GM19193 (cell line): Measurements from ENCODE around the gene GABRB1.

Experiments used
- POLR2A ChIP-seq: IDR thresholded peaks from 4 replicates; pipeline ENCODE4 v1.6.1; 2011; ENCODE audit not compliant: insufficient read depth, insufficient read length; ENCODE audit errors: extremely low read depth

GABRB1 gene

GRCh38 chr4:47071901-47072341 lies 40.6 kb downstream of the GABRB1 start:
- TF ChIP-seq POLR2A, result no peak

GRCh38 chr4:47073647-47074046 lies 42.3 kb downstream of the GABRB1 start:
- TF ChIP-seq POLR2A, result no peak

GRCh38 chr4:47074816-47075215 lies 43.4 kb downstream of the GABRB1 start:
- TF ChIP-seq POLR2A, result no peak

DNA sequence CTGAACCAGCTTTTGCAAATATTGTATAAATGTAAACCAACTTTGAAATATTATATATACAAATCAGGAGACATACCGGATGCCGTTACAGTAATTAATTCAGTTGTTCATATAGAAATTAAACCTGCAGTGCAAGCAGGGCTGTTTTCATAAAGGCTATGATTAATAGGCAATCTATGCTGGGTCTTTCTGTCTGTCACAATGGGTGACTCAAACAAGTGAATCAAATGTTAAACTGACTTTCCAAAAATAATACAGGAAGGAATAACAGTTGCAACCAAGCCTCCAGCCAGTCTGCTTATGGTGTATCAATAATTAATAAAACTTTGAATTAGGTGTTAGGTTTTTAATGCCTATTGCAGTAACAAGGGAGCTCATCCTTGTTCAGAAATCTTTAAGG lies 43.9 kb downstream of the GABRB1 start:
- TF ChIP-seq POLR2A, result no peak

- no peak for TF ChIP-seq POLR2A
Measured at GRCh38 chr4:47075919-47076318, 44.6 kb downstream of the GABRB1 start.

- TF ChIP-seq POLR2A, result no peak
Measured at GRCh38 chr4:47084111-47084510, 52.7 kb downstream of the GABRB1 start.

DNA sequence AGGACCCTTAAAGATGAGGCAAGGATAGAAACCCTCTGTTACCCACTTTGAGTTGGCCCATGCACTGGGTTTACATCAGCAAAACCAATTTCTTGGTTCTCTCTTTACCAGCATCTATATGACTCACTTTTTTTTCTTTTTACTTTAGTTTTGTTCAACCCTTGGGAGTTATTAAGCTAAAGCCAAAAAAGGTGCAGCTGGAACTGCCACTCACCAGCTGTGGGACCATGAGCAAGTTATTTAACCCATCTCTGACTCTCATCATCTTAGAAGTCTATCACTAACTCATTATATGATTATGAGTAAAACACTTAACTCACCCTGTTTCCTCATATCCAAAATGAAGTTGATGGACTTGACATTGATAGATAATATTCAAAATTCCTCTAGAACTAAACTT lies 53.4 kb downstream of the GABRB1 start:
- TF ChIP-seq POLR2A, result no peak

- TF ChIP-seq POLR2A, result no peak
Measured at GRCh38 chr4:47088298-47088697, 56.9 kb downstream of the GABRB1 start.

- TF ChIP-seq POLR2A, result no peak
Measured at GRCh38 chr4:47095884-47096283, 64.5 kb downstream of the GABRB1 start.

GRCh38 chr4:47101453-47101852 lies 70.1 kb downstream of the GABRB1 start:
- no peak for TF ChIP-seq POLR2A

DNA sequence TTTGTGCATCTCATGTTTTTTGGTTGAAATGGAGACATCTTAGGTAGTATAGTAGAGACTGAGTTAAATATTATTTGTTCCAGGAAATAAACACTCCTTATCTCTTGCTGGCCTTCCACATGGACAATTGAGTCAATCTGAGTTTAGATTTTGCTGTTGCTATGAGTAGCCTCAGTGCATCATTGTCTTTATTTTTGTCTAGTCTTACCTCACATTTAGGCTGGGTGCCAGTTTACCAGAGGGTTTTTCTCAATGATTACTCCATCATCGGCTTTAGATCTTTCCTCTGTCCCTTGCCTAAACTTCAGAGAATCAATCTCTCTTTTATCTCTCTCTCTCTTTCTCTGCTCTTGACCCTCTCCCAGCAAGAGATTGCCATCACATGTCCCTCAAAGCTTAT lies 73.6 kb downstream of the GABRB1 start:
- TF ChIP-seq POLR2A, result no peak

GRCh38 chr4:47106561-47106960 lies 75.2 kb downstream of the GABRB1 start:
- TF ChIP-seq POLR2A, result no peak

DNA sequence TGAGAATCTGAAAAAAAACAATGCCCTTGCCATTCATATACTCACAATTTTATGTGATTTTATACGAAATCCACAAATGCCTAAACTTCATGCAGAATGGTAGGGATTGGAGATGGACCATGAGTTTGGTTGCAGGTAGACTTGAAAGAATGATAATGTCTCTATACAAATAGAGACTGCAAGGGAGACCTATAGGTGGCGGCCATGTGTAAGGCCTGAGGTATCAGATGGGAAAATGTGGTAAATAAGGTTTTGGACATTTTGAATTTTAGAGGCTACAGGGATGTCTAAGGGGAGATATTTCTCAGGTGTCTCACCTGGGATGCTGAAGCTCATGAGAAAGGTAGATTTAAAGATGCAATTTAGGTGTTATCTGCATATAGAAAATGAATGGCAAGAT lies 78.0 kb downstream of the GABRB1 start:
- no peak for TF ChIP-seq POLR2A

- no peak for TF ChIP-seq POLR2A
Measured at GRCh38 chr4:47110546-47111132, 79.3 kb downstream of the GABRB1 start.

DNA sequence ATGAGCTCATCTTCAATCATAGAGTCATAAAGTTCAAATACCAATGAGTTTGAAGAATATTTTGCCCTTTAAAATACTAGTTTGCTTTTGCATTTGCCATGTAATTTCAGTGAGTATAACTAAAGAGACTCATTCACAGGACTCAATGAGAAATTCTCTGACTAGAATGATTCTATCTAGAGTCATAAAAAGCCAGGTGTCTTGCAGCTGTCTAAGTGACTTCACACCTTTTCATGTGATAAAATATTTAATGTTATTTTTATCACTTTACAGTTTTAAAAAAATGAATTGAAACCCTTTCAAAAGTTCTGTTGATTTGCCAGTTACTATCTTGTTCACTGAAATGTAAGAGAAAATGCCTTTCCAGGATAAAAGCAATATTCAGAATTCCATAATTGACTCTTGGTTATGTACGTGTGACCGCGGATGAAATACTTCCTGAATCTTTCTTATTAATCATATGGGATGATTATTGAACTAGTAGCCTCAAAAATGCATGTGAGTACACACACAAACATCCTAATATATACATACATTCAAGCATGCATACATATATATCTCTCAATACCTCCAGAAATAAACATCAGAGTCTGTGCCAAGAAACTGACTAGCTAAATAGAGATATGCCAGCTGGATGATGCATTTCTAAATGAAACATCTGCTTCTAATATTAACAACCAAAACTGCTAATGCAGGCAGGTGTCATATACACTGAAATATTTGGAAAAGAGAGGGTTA lies 87.0 kb downstream of the GABRB1 start:
- TF ChIP-seq POLR2A, result no peak

DNA sequence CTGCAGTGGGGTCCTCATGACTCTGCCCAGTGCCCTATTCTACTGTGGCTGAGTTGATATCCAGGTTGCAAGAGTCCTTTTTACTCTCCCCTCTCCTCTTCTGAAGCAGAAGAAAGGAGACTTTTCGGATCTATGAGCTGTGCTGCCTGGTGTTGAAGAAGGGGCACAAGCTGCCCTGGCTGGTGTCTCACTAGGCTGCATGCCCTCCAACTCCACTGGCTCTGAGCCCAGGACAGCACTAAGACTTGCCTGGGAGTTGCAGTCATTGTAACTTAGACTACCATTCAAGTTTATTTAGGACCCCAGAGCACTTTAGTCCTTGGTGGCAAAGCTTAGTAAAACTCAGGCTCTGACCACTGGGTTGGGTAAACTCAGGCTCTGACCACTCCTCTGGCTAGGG lies 89.4 kb downstream of the GABRB1 start:
- TF ChIP-seq POLR2A, result no peak
